ENCODE data around the gene CILP. TPM values are rescaled to one million over a fixed set of nuclear protein-coding genes. Genes with fewer than 3 reads are reported as not detected.

CILP gene
- total RNA-seq, 2 experiments from 2014 or later, result 0.06 TPM; not detected in 1

DNA sequence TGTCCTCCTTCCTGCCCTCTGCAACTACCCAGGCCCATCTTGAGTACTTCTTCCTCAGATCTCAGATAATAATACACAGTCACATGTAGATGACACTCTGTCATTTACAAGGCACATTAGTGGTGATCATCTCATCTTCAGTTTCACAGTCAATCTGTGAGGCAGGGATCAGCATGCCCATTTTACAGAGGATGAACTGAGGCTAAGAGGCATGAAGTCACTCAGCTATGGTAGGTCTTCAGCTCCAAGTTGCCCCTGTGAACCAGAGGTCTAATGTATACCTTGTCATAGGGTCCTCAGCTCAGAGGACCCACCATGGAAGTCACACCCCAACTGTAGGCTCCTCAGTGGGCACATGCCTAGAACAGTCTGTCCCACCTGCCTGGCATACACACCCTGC, 4.2 kb upstream of the CILP start:
- Histone ChIP-seq H3K9me3 (ENCODE audit: low read length) (no peaks in the 10 kb centered on the region), H3K9me2 (ENCODE audit: insufficient read depth, low read length) (no peaks in the 10 kb centered on the region), H3K79me2 (ENCODE audit: insufficient read depth, low read depth, low read length) (no peaks in the 10 kb centered on the region), H4K20me1 (ENCODE audit: insufficient read depth, low read length) (no peaks in the 10 kb centered on the region), H3K4me2 (ENCODE audit: low read length) (no peak overlapping the region), H2AFZ (ENCODE audit: low read length) (no peak overlapping the region), H3K4me3 (ENCODE audit: low read depth, low read length, poor library complexity, severe bottlenecking) (no peak overlapping the region), H3K27ac (ENCODE audit: low read depth, low read length, poor library complexity, severe bottlenecking) (no peak overlapping the region), H3K36me3 (ENCODE audit: insufficient read depth, low read length) (no peaks in the 10 kb centered on the region), H3K4me1 (ENCODE audit: insufficient read depth, low read length, poor library complexity, severe bottlenecking) (no peaks in the 10 kb centered on the region)
- ChIA-PET CTCF (ENCODE audit: unreplicated experiment) (no interaction called here), POLR2A (interaction anchor here (1.0 kb wide), 1 partner anchor 89 kb away, joined by 3 read pairs; the partner anchor contains the start of gene RNU5B-1)
- no TSS peak for BruUV-seq (replicated peaks)
- intact Hi-C loops (cut with micrococcal nuclease; ENCODE audit: unreplicated experiment), result no loop called here
- TF ChIP-seq, protein P1, sequence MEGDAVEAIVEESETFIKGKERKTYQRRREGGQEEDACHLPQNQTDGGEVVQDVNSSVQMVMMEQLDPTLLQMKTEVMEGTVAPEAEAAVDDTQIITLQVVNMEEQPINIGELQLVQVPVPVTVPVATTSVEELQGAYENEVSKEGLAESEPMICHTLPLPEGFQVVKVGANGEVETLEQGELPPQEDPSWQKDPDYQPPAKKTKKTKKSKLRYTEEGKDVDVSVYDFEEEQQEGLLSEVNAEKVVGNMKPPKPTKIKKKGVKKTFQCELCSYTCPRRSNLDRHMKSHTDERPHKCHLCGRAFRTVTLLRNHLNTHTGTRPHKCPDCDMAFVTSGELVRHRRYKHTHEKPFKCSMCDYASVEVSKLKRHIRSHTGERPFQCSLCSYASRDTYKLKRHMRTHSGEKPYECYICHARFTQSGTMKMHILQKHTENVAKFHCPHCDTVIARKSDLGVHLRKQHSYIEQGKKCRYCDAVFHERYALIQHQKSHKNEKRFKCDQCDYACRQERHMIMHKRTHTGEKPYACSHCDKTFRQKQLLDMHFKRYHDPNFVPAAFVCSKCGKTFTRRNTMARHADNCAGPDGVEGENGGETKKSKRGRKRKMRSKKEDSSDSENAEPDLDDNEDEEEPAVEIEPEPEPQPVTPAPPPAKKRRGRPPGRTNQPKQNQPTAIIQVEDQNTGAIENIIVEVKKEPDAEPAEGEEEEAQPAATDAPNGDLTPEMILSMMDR (conservative IDR thresholded peaks at IDR 0.05; ENCODE audit: low read length), result no peak
- no peak for TF ChIP-seq EZH2phosphoT487 (IDR thresholded peaks at IDR 0.05; ENCODE audit: borderline replicate concordance, low read depth, low read length)
- no peak for DNase-seq (ENCODE audit: low spot score)

DNA sequence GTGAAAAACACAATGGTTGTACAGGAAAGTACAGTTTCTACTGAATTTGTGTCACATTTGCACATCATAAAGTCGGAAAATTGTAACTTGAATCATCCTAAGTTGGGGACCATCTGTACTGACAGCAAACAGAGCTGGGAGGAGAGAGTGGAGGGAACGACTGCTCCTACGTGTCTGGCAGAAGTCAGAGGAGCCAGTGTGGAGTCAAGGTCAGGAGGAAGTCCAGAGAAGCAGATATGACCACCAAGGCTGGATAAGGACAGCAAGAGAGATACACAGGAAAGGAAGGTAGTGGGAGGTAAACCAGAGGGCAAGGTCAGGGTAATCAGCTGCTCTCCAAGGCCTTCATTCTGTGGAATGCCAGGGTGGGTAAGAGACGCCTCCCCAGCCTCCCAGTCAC, 2.7 kb upstream of the CILP start:
- no TSS peak for BruUV-seq (replicated peaks)
- no peak for TF ChIP-seq EZH2phosphoT487 (IDR thresholded peaks at IDR 0.05; ENCODE audit: borderline replicate concordance, low read depth, low read length)
- TF ChIP-seq, protein P1 (conservative IDR thresholded peaks at IDR 0.05; ENCODE audit: low read length), result no peak
- Histone ChIP-seq H4K20me1 (ENCODE audit: insufficient read depth, low read length) (no peaks in the 10 kb centered on the region), H3K4me2 (ENCODE audit: low read length) (no peak overlapping the region), H3K4me3 (ENCODE audit: low read depth, low read length, poor library complexity, severe bottlenecking) (no peak overlapping the region), H3K4me1 (ENCODE audit: insufficient read depth, low read length, poor library complexity, severe bottlenecking) (no peaks in the 10 kb centered on the region), H3K27ac (ENCODE audit: low read depth, low read length, poor library complexity, severe bottlenecking) (no peak overlapping the region), H3K9me3 (ENCODE audit: low read length) (no peaks in the 10 kb centered on the region), H3K79me2 (ENCODE audit: insufficient read depth, low read depth, low read length) (no peaks in the 10 kb centered on the region), H2AFZ (ENCODE audit: low read length) (no peak overlapping the region), H3K36me3 (ENCODE audit: insufficient read depth, low read length) (no peaks in the 10 kb centered on the region), H3K9me2 (ENCODE audit: insufficient read depth, low read length) (no peaks in the 10 kb centered on the region)
- ChIA-PET POLR2A (interaction anchor here (0.6 kb wide), 1 partner anchor 152 kb away, joined by 3 read pairs; no protein-coding TSS in a partner anchor), CTCF (ENCODE audit: unreplicated experiment) (no interaction called here)
- no peak for DNase-seq (ENCODE audit: low spot score)
- intact Hi-C loops (cut with micrococcal nuclease; ENCODE audit: unreplicated experiment), result no loop called here

DNA sequence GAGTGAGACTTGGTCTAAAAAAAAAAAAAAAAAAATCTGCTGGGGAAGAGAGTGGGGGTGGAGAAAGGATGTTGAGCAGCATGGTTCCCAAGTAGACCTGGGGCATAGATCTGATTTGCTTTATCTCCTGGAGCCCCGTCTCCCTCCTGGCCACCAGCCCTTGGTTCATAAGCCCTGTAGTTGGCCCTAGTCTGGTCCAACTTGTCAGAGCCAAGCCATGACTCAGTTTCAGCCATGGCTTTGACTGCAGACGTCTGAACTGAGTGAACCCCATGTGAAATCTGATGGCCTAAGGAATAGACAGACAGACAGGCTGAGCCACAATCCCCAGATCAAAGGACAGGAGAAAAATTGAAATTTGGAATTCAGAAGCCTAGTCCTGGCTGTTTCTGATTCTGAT, 2.0 kb upstream of the CILP start:
- ChIA-PET POLR2A (no interaction called here), CTCF (ENCODE audit: unreplicated experiment) (no interaction called here)
- Histone ChIP-seq H3K9me3 (ENCODE audit: low read length) (no peaks in the 10 kb centered on the region), H3K79me2 (ENCODE audit: insufficient read depth, low read depth, low read length) (no peaks in the 10 kb centered on the region), H4K20me1 (ENCODE audit: insufficient read depth, low read length) (no peaks in the 10 kb centered on the region), H3K9me2 (ENCODE audit: insufficient read depth, low read length) (no peaks in the 10 kb centered on the region), H3K27ac (ENCODE audit: low read depth, low read length, poor library complexity, severe bottlenecking) (no peak overlapping the region), H3K36me3 (ENCODE audit: insufficient read depth, low read length) (no peaks in the 10 kb centered on the region), H3K4me2 (ENCODE audit: low read length) (no peak overlapping the region), H3K4me1 (ENCODE audit: insufficient read depth, low read length, poor library complexity, severe bottlenecking) (no peaks in the 10 kb centered on the region), H2AFZ (ENCODE audit: low read length) (no peak overlapping the region), H3K4me3 (ENCODE audit: low read depth, low read length, poor library complexity, severe bottlenecking) (no peak overlapping the region)
- intact Hi-C loops (cut with micrococcal nuclease; ENCODE audit: unreplicated experiment), result no loop called here
- DNase-seq (ENCODE audit: low spot score), result no peak
- TF ChIP-seq EZH2phosphoT487 (IDR thresholded peaks at IDR 0.05; ENCODE audit: borderline replicate concordance, low read depth, low read length), result no peak
- TF ChIP-seq, protein P1 (conservative IDR thresholded peaks at IDR 0.05; ENCODE audit: low read length), result no peak
- no TSS peak for BruUV-seq (replicated peaks)

Measured in OCI-LY7 (cell line).